Skeletal muscle satellite cell (primary cell): ENCODE results near the gene CELA3B.
"Not testable (repeated sequence)": the region's sequence is repeated elsewhere in the genome, so short reads cannot be mapped to it uniquely, and the experiment has no call there.

ENCODE experiments used
- H3K27me3 ChIP-seq: 2 replicates; pipeline ENCODE4 v1.7.0; 2013; ENCODE audit warnings: low read length; ENCODE audit not compliant: control insufficient read depth, insufficient read depth
- H3K36me3 ChIP-seq: 2 replicates; pipeline ENCODE4 v1.7.0; 2013; ENCODE audit warnings: mild to moderate bottlenecking, control low read depth, low read length; ENCODE audit not compliant: insufficient read depth
- H3K4me1 ChIP-seq: 2 replicates; pipeline ENCODE4 v1.7.0; 2013; ENCODE audit warnings: low read length; ENCODE audit not compliant: control insufficient read depth, insufficient read depth
- H3K4me2 ChIP-seq: 2 replicates; pipeline ENCODE4 v1.7.0; 2013; ENCODE audit warnings: mild to moderate bottlenecking, low read length
- H3K4me3 ChIP-seq: 2 replicates; pipeline ENCODE4 v1.7.0; 2013; ENCODE audit warnings: low read length
- H3K9ac ChIP-seq: 2 replicates; pipeline ENCODE4 v1.7.0; 2013; ENCODE audit warnings: mild to moderate bottlenecking, low read depth, low read length, moderate library complexity
- H3K9me3 ChIP-seq: replicated peaks from 2 replicates; pipeline ENCODE4 v1.7.0; 2013; ENCODE audit warnings: mild to moderate bottlenecking, control low read depth, low read length

Gene CELA3B

GRCh38 chr1:21985893-21986292 lies 9.1 kb downstream of the CELA3B start:
- H3K27me3 ChIP-seq, H3K9ac ChIP-seq, H3K36me3 ChIP-seq, H3K4me2 ChIP-seq, H3K4me1 ChIP-seq, H3K4me3 ChIP-seq, H3K9me3 ChIP-seq: not testable (repeated sequence)

DNA sequence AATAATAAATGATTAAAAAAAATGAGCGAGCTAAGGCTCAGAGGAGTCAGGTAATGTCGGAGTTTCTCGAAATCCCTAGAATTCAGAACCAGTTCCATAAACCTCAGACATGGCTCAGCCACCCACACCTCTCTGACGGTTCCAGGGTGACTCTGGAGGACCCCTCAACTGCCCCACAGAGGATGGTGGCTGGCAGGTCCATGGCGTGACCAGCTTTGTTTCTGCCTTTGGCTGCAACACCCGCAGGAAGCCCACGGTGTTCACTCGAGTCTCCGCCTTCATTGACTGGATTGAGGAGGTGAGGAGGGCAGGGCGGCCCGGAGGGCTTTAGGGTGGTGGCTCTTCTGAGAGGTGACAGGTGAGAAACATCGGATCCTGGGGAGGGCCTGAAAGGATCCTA lies 9.6 kb downstream of the CELA3B start:
- not testable (repeated sequence) for H3K9ac ChIP-seq, H3K4me3 ChIP-seq, H3K27me3 ChIP-seq, H3K4me2 ChIP-seq, H3K4me1 ChIP-seq, H3K36me3 ChIP-seq, H3K9me3 ChIP-seq

DNA sequence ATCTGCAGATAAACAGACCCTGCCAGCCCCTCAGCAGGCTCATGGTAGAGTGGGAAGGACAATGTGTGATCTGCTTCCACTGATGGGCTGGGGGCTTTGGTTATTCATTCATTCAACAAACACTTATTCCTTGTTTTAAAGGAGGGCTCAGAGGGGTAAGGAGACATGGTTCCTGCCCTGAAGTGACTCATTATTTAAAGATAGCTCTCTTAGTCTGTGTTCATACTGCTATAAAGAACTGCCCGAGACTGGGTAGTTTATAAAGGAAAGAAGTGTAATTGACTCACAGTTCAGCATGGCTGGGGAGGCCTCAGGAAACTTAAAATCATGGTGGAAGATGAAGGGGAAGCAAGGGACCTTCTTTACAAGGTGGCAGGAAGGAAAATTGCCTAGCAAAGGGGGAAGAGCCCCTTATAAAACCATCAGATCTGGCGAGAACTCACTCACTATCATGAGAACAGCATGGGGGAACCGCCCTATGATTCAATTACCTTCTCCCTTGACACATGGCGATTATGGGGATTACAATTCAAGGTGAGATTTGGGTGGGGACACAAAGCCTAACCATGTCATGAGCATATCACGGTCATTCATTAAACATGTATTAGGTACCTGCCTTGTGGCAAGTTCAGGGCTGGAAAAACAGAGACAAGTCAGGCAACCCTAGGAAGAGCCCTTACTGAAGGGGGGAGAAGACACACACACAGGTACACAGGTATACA lies 13.0 kb downstream of the CELA3B start:
- not testable (repeated sequence) for H3K9me3 ChIP-seq, H3K9ac ChIP-seq, H3K4me3 ChIP-seq, H3K4me2 ChIP-seq, H3K27me3 ChIP-seq, H3K36me3 ChIP-seq, H3K4me1 ChIP-seq

GRCh38 chr1:21992186-21992585 lies 15.4 kb downstream of the CELA3B start:
- H3K9ac ChIP-seq, H3K4me3 ChIP-seq, H3K4me2 ChIP-seq, H3K36me3 ChIP-seq, H3K9me3 ChIP-seq, H3K27me3 ChIP-seq, H3K4me1 ChIP-seq: not testable (repeated sequence)

DNA sequence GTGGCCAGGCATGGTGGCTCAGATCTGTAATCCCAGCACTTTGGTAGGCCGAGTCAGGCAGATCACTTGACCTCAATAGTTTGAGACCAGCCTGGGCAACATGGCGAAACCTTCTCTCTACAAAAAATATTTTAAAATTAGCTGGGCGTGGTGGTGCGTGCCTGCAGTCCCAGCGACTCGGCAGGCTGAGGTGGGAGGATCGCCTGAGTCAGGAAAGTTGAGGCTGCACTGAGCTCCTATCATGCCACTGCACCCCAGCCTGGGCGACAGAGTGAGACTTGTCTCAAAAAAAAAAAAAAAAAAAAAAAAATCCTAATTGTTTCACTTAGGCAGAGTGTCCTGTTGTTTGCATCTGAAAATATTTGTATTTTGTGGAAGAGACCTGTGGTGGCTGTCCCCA lies 17.9 kb downstream of the CELA3B start:
- H3K36me3 ChIP-seq, H3K9me3 ChIP-seq, H3K27me3 ChIP-seq, H3K4me3 ChIP-seq, H3K9ac ChIP-seq, H3K4me1 ChIP-seq, H3K4me2 ChIP-seq: not testable (repeated sequence)

- H3K4me3 ChIP-seq, H3K27me3 ChIP-seq, H3K36me3 ChIP-seq, H3K9ac ChIP-seq, H3K9me3 ChIP-seq, H3K4me2 ChIP-seq, H3K4me1 ChIP-seq: not testable (repeated sequence)
Measured at GRCh38 chr1:21996663-21996970, 19.8 kb downstream of the CELA3B start.

GRCh38 chr1:21997891-21998623 lies 21.2 kb downstream of the CELA3B start:
- not testable (repeated sequence) for H3K4me2 ChIP-seq, H3K4me1 ChIP-seq, H3K9ac ChIP-seq, H3K9me3 ChIP-seq, H3K36me3 ChIP-seq, H3K4me3 ChIP-seq, H3K27me3 ChIP-seq

DNA sequence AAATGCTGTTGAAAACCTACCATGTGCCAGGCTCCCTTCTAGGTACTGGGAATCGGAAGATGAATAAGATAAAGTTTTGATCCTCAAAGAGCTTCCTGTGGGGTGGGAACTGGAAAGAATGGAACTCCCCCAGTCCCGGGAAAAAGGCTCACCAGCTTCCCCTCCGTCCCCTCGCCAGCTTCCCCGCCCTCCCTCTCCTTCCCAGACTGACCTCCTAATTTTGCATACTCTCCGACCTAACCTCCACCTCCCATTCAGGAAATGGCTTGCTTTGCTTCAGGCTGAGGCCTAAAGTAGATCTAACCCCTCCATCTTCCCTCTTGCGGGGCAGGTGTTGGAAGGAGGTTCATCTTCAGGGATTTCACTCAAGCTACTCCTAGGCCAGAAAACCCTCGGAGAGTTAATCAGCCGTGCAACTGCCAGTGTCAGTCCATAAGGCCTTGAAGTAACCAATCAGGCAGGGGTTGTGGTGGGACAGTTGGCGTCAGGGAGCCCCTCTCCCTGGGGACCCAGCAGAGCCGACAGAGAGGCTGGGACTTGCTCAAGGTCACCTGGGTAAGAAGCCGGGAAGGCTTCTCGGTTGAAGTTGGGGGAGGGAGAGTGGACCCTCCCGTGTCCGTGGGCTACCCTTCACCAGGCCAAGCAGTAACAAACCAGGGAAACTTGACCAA lies 21.9 kb downstream of the CELA3B start:
- H3K27me3 ChIP-seq, H3K4me3 ChIP-seq, H3K9me3 ChIP-seq, H3K4me1 ChIP-seq, H3K9ac ChIP-seq, H3K36me3 ChIP-seq, H3K4me2 ChIP-seq: not testable (repeated sequence)

DNA sequence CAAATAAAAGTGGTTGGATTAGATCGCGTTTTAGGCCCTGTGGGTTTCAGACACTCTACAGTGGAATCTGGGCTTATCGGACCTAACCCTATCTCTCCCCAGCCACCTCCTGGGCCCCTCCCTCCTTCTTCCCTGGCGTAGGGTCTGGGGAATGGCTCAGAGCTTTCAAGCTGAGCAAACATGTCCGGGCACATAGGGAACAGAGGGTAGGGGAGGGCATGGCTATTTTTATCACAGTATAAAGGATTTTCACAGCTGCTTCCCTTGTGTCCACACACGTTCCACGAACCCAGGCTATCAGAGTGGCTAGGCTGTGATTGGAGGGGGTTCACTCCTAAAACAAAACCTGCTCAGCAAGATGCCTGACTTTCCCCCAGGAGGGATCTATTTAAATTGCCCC lies 22.8 kb downstream of the CELA3B start:
- H3K27me3 ChIP-seq: not testable (repeated sequence)

GRCh38 chr1:22001409-22001808 lies 24.6 kb downstream of the CELA3B start, which contains the start of gene CELA3A:
Gene CELA3A, plus strand, starts transcription at chr1:22001657. Its CDS starts 18 bp downstream, at chr1:22001675.
- Histone ChIP-seq H3K9me3 (no peaks in the 10 kb centered on the region), H3K9ac (no peak within 1 kb of the TSS), H3K4me1 (no peaks in the 10 kb centered on the region), H3K4me3 (no peak within 1 kb of the TSS), H3K27me3 (peaks cover 4% of the 10 kb centered on the region), H3K36me3 (no peaks in the 10 kb centered on the region), H3K4me2 (no peak within 1 kb of the TSS)

More for the DNA sequence above, 22.8 kb downstream of the CELA3B start:
- H3K36me3 ChIP-seq, H3K9me3 ChIP-seq, H3K9ac ChIP-seq, H3K4me2 ChIP-seq, H3K4me3 ChIP-seq, H3K4me1 ChIP-seq: not testable (repeated sequence)

GRCh38 chr1:22002461-22002860 lies 25.6 kb downstream of the CELA3B start:
- not testable (repeated sequence) for H3K4me3 ChIP-seq, H3K27me3 ChIP-seq, H3K9me3 ChIP-seq, H3K9ac ChIP-seq, H3K36me3 ChIP-seq, H3K4me1 ChIP-seq, H3K4me2 ChIP-seq

DNA sequence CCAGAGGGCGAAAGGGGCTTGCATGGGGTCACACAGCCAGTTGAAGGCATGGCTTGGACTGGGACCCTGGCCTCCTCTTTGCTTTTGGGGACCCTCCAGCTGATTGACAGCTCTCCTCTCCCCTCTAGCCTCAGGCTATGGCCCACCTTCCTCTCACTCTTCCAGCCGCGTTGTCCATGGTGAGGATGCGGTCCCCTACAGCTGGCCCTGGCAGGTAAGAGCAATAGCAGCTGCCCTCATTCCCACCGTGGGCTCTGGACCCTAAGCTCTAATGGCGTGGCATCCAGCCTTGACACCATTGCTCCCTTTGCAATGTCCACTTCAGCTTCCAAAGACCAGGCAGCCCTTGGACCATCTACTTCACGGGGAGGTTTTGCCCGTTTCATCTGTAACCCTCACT lies 26.1 kb downstream of the CELA3B start:
- H3K4me3 ChIP-seq, H3K36me3 ChIP-seq, H3K9me3 ChIP-seq, H3K4me2 ChIP-seq, H3K4me1 ChIP-seq, H3K9ac ChIP-seq, H3K27me3 ChIP-seq: not testable (repeated sequence)
